HG03039 (cell line): Measurements from ENCODE around the gene ACTRT3.

Source experiments
- ATAC-seq: cut with Tn5 transposase; IDR thresholded peaks from one replicate; pipeline ENCODE4 v1.9.1; 2021; ENCODE audit warnings: mild to moderate bottlenecking, moderate library complexity; ENCODE audit not compliant: unreplicated experiment

ACTRT3 gene

DNA sequence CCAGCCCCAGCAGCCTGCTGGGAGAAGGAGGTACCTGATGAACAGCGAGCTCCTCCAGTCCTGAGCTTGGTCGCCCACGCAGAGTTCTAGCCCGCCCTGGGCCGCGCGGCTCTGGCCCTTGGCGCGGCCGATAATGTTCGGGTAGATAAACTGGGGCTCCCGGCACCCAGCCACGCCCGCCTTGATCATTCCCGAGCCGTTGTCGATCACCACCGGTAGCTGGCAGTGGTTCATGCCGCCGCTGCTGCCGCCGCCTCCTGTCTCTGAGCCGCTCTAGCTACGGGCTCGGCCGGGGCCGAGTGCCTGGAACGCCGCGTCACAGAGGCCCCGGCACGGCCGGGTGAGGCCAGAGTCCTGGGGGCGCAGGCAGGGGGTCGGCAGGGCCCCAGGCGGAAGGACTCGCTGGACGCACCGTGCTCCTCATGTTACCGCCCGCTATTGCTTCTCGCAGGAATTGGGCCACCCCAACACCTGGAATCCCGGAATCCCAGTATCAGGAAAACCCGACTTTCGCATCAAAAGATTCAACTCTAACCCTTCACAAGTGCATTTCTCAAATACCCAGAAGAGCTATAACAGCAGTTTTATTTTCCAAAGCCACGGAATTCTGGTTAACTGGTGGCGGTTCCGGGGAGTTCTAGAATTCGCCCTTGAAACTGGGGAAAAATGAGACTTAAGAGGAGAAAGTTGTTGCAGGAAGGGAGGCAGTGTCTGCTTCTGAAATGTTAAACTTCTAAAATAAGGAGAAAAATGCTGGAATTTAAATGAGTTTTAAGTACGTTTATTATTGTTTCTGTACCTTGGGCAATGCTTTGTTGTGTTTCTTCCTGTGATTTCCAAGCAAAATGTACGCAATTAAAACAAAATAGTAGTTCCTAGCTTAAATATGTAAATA lies at the start of gene ACTRT3:
ACTRT3 (minus strand) TSS at position 275 of the 895 bp plus-strand sequence; CDS start at position 234, 41 bp downstream.
- ATAC-seq = peak; percentile 27

DNA sequence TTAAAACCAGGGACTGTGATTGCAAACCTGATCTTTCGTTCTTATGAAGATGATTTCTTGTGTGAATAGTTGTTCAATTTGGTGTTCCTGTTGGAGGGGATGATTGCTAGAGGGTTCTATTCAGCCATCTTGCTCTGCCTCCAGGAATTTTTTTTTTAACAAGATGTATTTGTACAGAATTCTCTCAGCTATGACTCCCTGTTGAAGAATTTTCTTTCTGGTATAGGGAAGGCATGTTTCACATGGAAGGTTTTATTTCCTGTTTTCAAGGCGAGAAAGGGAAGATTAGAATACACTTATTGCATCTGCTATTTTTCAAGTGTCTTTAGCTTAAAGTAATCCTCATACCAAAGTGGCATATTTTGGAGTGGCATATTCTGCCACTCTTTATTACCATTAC lies 49.0 kb upstream of the ACTRT3 start:
- ATAC-seq = no peak

DNA sequence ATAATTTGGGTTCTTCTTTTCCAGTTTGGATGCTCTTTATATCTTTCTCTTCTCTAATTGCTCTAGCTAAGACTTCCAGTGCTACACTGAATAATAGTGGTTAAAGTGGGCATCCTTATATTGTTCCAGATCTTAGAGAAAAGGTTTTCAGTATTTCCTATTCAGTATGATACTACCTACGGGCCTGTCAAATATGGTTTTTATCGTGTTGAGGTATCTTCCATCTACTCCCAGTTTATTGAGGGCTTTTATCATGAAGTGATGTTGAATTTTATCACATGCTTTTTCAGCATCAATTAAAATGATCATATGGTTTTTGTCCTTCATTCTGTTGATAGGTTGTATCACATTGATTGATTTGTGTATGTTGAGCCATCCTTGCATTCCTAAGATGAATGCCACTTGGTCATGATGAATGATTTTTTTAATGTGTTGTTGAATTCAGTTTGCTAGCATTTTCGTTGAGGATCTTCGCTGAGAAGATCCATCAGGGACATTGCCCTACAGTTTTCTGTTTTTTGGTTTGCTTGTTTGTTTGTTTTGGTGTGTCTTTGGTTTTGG lies 46.3 kb upstream of the ACTRT3 start:
- no peak for ATAC-seq

DNA sequence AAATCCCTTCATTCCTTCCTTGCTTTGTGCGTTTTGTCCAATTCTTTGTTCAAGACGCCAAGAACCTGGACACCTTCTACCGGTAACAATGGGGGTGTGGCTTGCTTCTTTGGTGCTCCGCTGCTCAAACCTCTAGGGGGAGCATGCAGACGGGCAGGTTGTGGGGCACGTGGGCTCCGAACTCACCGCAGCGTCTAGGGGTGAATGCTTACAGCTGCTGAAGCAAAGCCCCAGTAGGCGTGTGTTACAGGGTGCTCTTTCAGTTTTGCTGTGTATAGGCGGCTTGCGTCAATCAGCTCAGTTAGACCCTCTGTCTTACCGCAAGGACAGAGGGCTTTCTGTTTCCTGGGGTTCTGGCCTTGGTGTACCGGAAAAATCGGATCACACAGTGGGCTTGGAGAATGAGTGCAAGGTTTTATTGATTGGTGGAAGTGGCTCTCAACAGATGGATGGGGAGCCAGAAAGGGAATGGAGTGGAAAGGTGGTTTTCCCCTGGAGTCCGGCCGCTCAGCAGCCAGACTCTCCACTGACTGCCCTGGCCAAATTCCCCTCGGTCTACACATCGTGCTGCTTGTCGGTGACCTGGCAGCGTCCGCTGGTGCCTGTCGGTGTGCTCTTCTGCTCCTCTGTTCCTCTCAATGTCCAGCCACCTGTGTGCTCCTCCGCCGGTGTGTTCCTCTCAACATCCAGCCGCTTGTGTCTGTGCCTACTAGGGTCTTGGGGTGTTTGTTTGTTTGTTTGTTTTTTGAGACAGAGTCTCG lies 44.6 kb upstream of the ACTRT3 start:
- peak; percentile 88 for ATAC-seq

DNA sequence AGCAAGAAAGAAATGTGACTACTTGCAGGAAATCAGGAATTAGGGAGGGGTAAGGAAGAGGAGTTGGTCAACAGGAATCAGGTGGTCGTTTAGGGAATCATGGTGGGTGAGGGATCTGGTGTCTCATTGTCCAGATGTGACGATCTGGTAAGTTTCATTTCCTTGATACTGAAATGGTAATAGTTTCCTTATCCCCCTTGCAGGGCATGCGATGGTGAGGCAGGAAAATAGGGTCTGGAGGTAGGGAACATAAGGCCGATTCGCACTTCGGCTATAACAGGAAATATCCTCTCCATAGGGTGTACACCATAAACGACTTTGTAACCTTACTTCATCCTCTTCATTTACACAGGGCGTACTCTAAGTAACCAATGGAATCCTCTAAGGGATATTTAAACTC lies 43.9 kb upstream of the ACTRT3 start:
- no peak for ATAC-seq

DNA sequence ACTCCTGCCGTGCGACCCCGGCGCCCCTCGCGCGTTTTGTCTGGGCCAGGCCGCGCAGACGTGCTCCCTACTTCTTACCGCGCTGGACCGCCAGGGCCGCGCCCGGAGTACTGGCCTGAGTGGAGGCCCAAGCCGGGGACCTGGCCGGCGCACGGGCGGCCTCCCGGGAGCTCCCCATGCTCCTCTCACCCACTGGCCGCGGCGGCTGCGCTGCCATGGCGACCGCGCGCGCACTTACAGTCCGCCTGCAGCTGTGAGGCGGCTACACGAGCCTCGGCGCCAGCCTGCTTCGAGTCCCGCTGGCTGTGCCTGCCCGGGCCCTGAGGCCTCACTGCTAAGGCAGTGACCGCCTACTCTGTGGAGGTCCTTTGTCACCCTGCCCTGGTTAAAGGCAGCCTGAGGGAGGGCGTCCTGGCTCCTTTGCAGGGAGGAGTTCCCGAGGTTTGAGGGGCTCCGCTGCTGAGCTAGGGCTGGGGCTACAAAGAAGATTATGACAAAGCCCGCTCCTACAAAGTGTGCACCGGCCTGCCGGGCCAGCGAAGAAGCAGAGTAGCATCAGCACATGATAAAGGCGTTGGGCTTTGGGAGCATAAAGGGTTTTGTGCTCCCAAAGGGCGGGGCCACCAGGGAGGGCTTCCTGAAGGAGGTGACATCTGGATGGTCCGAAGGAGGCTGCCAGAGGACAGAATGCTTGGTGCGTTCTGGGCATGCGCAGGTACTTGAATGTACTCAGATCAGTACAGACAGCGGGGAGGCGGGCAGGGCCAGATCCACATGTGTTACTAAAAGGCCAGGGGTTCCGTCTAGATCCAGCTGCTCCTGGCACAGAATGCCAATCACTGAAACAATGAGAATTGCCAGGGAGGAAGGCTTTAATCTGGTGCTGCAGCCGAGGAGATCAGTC lies 43.2 kb upstream of the ACTRT3 start, which contains the start of the genes LRRC34 and LRRIQ4:
LRRC34 (minus strand) TSS at position 573 of the 904 bp plus-strand sequence; CDS start at position 217, 356 bp downstream.
LRRIQ4 (plus strand) TSS at position 539 of the 904 bp plus-strand sequence. CDS start 9,052 bp downstream, outside the sequence.
- peak; percentile 62 for ATAC-seq

DNA sequence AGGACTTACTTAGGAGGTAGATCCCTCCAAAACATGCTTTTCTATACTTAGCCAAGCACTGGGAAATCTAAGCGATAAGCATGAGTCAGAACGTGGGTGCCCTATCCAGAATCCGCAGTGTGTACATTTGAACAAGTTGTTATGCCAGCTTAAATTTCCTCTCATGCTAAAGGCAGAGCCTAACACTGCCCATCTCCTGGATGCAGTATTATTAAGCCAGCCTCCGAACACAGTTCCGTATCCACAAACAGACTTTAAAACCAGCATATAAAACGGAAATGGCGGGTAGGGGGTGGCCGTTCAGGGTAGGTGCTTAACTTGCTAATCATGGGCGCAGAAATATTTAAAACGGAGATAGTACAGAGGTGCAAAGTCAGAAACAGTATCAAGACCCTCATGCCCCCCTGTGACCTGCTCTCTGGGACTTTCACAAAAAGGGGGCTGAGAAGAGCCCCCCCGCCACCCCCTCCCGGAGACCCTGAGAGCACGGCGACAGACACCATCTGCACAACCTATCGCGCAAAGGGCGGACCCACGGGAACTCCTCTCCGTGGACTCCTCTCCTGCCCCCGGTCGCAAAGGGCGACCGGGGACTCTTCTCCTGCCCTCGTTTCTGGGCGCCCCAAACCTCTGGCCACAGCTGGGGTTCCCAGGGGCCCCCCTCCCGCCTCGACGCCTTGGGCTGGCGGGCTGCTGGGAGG lies 42.4 kb upstream of the ACTRT3 start:
- peak; percentile 9 for ATAC-seq

DNA sequence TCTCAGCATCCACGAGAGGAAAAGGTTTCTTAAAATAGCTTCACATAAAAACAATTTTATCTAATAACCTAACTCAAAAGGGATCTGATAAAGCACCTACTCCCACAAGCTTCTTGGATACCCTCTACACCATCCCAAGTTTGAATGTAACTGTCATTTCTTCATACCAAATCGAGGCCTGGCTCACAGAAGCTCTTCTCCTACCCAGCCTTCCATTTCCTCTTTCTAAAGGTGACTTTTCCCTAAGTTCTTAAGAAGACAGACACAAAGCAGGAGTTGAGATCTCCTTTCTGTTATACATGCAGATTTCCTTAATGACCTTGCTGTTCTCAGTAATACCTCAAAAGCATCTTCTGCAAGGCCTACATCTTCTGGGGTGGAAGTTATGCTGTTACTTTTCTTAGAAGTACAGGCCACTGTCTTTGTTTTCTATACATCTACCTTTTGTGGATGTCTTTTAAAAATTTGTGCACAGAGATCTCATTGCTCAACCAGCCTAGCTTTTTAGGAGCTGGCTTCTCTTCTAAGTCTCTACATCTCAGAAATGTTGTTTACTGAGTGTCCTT lies 40.0 kb upstream of the ACTRT3 start:
- ATAC-seq = no peak

DNA sequence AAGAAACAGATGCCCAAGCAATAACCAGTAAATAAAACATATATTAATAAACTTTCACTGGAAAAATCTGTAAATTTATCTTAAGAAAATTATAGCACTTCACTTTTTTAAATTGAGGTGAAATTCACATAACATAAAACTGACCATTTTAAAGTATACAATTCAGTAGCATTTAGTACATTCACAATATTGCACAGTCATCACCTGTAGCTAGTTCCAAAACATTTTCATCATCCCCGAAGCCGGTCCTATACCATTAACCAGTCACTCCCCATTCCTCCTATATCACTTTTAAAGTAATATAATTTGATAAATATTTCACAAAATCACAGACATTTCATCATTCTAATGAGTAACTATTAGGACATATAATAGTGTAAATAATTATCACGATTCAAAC lies 35.3 kb upstream of the ACTRT3 start:
- ATAC-seq = no peak

DNA sequence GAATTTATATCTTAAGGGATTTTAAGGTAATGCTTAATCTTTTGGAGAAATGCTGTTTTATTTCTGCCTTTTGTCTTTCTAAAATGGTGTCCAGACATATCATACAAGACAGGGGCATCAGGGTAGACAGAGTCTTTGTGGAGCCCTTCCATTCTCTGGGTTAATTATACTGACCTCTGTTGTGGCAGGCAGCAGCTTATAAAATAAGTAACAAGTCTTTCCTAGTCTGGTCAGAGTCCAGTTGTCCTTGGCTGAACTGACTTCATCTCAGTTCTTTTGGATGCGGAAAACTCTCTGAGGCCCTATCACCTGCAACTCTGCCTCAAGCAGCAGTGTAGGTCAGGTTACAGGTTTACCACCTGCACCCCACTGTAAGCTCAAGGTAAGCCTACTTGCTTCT lies 23.0 kb upstream of the ACTRT3 start:
- no peak for ATAC-seq

DNA sequence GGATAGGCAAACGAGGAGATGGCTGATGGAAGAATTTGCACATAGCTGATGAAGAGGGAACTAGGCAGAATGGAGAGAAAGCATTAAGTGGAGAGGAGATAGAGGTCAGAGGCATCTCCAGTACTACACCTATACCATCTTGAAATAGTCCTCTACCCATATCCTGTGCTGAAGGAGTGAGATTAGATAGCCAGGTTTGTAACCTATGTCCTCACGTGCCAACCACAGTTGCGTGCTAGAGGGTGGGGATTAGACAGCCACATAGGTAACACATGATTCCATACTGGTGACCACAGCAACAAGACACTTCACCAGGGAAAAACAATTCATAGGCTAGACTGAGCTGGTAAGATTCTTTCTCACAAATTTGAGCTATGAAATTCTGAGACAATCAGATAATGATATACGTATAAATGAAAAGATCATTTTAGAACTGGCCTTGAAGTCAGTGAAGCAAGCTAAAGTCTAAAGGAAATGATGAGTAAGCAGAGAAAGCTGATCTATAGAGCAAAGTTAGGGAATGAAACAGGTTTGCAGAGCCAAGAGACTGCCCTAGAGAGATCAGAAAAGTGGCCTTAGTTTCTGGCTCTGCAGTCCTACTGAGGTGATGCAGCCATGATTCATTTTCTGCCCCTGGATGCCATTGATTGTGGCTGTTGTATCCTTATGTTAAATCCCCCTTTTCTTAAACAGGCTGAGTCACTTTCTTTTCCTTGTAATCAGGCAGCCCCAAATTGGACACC lies 21.5 kb upstream of the ACTRT3 start:
- ATAC-seq = no peak

DNA sequence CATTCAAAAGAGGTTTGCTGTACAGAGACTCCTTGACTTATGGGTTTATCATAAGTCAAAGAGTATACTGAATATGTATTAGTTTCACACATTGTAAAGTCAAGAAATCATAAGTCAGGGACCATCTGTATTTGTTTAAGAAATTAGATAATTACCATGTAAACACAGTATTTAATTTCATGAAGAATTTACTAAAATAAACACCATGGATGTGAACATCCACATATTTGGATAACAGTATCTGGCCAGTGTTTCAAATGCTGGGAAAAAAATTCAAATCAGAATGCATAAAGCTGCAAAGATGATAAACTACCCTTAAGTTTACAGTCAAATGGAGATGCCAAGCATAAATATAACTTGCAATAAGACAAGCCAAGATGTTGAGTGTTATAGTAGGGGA lies 20.9 kb upstream of the ACTRT3 start:
- no peak for ATAC-seq

DNA sequence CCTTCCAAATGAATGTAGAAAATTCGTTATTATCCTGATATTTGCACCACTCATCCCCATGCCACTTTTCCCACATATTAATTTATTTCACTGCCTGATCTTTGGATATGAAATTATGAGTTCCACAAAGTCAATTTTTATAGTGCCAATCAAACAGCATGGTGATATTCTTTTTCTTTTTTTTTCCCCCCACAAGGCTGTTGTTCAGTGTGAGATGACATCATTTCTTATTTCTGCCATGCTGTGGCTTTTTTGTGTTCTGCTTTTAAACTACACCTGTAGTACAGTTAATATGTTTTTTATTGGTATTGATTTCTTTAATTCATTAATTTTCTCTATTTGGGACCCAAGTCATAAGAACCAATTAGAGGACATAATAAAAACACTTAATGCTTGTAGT lies 18.4 kb upstream of the ACTRT3 start:
- no peak for ATAC-seq

DNA sequence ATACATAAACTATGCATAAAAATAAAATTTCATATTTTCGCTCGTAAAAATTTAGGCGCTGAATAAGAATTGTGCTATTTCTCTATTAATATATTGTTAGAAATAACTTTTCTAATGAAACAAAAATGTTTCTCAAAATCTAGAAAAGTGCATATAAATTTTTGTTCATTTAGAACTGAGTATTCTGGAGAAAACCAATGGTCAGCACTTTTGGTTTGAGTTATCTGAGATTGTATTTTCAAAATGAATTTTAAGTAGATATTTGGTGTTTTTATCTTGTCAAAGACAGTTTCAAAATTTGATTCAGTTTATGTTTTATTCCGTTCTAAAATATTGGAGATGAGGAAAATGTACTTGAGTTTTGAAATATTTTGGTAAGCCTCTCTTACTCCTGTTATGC lies 17.8 kb upstream of the ACTRT3 start:
- no peak for ATAC-seq

DNA sequence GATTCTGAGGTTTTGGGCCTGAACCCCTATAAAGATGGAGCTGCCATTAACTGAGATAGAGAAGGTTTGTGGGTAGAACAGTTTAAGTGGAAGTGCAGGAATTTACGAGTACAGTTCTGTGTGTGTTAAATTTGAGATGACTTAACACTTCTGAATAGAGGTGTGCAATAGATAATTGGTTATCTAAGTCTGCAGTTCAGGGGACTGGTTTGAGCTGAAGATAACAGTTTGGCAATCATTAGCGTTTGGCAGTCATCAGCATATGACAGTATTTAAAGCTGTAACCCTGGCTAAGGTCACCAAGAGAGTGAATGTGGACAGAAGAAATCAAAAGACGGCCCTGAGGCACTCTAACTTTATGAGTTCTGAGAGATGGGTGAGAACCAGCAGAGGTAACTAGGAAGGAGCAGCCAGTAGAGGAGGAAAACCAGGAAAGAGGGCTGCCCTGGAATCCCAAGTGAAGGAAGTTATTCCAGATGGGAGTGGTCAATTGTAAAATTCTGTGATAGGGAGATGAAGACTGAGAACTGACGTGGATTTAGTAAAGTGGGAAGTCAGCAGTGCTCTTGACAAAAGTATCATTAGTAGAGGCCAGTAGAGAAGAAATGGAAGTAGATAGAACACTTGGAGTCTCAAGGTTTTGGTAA lies 12.0 kb upstream of the ACTRT3 start:
- no peak for ATAC-seq

DNA sequence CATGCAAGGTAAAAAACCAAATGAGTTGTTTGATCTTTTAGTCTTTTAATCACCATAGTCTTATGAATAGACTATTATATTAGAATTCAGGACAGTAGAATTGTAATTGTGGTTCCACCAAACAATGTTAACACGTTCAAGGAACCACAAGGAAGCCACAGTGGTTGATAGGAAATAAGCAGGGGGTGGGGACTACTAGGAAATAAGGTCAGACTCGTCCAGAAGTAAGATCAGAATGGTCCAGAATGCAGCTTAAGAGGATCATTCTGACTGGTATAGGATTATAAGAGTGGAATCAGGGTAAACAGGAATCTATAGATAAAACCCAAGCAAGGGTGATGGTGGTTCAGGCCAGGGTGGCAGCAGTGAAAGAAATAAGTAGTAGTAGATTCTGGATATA lies 11.4 kb upstream of the ACTRT3 start:
- no peak for ATAC-seq

DNA sequence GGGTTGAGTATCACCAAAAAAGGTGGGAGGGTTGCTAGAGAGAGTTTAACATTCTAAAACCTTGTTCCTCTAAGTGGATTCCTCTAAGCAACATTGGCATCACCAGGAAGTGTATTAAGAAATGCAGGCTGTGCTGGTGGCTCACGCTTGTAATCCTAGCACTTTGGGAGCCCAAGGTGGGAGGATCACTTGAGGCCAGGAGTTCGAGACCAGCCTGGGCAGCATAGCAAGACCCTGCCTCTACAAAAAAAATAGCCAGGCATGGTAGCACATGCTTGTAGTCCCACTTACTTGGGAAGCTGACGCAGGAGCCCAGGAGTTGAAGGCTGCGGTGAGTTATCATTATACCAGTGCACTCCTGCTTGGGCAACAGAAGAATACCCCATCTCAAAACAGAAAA lies 8.5 kb upstream of the ACTRT3 start:
- ATAC-seq = no peak

DNA sequence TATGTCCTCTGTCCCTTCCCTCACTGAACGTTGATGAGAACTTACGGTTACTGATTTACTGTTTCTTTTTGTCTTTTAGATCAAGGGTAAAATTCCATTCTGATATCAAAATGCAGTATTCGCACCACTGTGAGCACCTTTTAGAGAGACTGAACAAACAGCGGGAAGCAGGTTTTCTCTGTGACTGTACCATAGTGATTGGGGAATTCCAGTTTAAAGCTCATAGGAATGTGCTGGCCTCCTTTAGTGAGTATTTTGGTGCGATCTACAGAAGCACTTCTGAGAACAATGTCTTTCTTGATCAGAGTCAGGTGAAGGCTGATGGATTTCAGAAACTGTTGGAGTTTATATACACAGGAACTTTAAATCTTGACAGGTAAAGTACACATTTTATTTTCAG lies 4.8 kb upstream of the ACTRT3 start:
- no peak for ATAC-seq
